Neural cell (in vitro differentiated cells): ENCODE measurements around the gene MBNL2. TPM values are rescaled to one million over a fixed set of nuclear protein-coding genes. Genes with fewer than 3 reads are reported as not detected.

Experiments
- H2AFZ ChIP-seq: fragments of 200-600, 300-800 bp; sonication (generic), shearing (Covaris generic); 2 replicates; pipeline ENCODE4 v1.6.0; 2014; ENCODE audit warnings: low read depth, mild to moderate bottlenecking, antibody characterized with exemption, low read length, moderate library complexity
- H3F3A ChIP-seq: fragments of 200-600 bp; shearing (Covaris generic); 2 replicates; pipeline ENCODE4 v1.6.1; 2016; ENCODE audit warnings: mild to moderate bottlenecking, moderate library complexity, mixed read lengths, antibody characterized with exemption, low read length; ENCODE audit not compliant: insufficient read depth, poor library complexity, severe bottlenecking
- H3K27ac ChIP-seq: fragments of 200-600, 300-800 bp; sonication (generic), shearing (Covaris generic); 2 replicates; pipeline ENCODE4 v1.5.1; 2014; ENCODE audit warnings: mild to moderate bottlenecking, low read length, moderate library complexity
- H3K27me3 ChIP-seq: fragments of 300-800, 200-600 bp; sonication (generic), shearing (Covaris generic); 2 replicates; pipeline ENCODE4 v1.6.0; 2014; ENCODE audit warnings: mild to moderate bottlenecking, low read depth, low read length, moderate library complexity; ENCODE audit not compliant: insufficient read depth
- H3K36me3 ChIP-seq: fragments of 300-800, 200-600 bp; sonication (generic), shearing (Covaris generic); 2 replicates; pipeline ENCODE4 v1.5.1; 2014; ENCODE audit warnings: mild to moderate bottlenecking, antibody characterized with exemption, low read length, moderate library complexity; ENCODE audit not compliant: insufficient read depth
- H3K4me2 ChIP-seq: fragments of 300-800, 200-600 bp; sonication (generic), shearing (Covaris generic); 2 replicates; pipeline ENCODE4 v1.6.0; 2014; ENCODE audit warnings: mild to moderate bottlenecking, low read length
- H3K4me3 ChIP-seq: fragments of 300-800, 200-600 bp; sonication (generic), shearing (Covaris generic); 2 replicates; pipeline ENCODE4 v1.5.1; 2014; ENCODE audit warnings: mild to moderate bottlenecking, low read length, moderate library complexity
- H3K79me2 ChIP-seq: fragments of 200-600 bp; shearing (Covaris generic); replicated peaks from 2 replicates; pipeline ENCODE4 v1.6.0; 2014; ENCODE audit warnings: mild to moderate bottlenecking, low read length, moderate library complexity; ENCODE audit not compliant: insufficient read depth
- H3K9ac ChIP-seq: fragments of 300-800, 200-600 bp; sonication (generic), shearing (Covaris generic); 2 replicates; pipeline ENCODE4 v1.6.1; 2016; ENCODE audit warnings: mild to moderate bottlenecking, low read length, mixed read lengths
- H3K9me2 ChIP-seq: fragments of 200-600 bp; shearing (Covaris generic); 2 replicates; pipeline ENCODE4 v1.6.1; 2016; ENCODE audit warnings: mild to moderate bottlenecking, low read length, mixed read lengths; ENCODE audit not compliant: insufficient read depth
- H3K9me3 ChIP-seq: fragments of 200-600, 300-800 bp; sonication (generic), shearing (Covaris generic); 2 replicates; pipeline ENCODE4 v1.6.1; 2016; ENCODE audit warnings: mild to moderate bottlenecking, mixed run types, low read length, moderate library complexity, mixed read lengths
- H4K20me1 ChIP-seq: fragments of 200-600 bp; shearing (Covaris generic); 2 replicates; pipeline ENCODE4 v1.6.1; 2016; ENCODE audit warnings: mild to moderate bottlenecking, mixed run types; ENCODE audit not compliant: insufficient read depth
- EP300 ChIP-seq: fragments of 450-650 bp; conservative IDR thresholded peaks from 2 replicates; pipeline ENCODE4 v1.6.1; 2014; ENCODE audit warnings: antibody characterized with exemption, mild to moderate bottlenecking, moderate library complexity; ENCODE audit not compliant: poor library complexity, severe bottlenecking
- EZH2 ChIP-seq: fragments of 200-600, 300-800 bp; shearing (Covaris generic), sonication (generic); IDR thresholded peaks from 2 replicates; pipeline ENCODE4 v1.6.1; 2014; ENCODE audit warnings: antibody characterized with exemption, low read length, borderline replicate concordance, mild to moderate bottlenecking; ENCODE audit not compliant: insufficient read depth, poor library complexity, severe bottlenecking
- MXI1 ChIP-seq: fragments of 450-650 bp; conservative IDR thresholded peaks from 2 replicates; pipeline ENCODE4 v1.6.1; 2014; ENCODE audit warnings: antibody characterized with exemption, mild to moderate bottlenecking; ENCODE audit not compliant: poor library complexity, severe bottlenecking
- POLR2AphosphoS5 ChIP-seq: IDR thresholded peaks from 2 replicates; pipeline ENCODE4 v1.6.1; 2012
- RAD21 ChIP-seq: fragments of 450-650 bp; conservative IDR thresholded peaks from 2 replicates; pipeline ENCODE4 v1.6.1; 2014; ENCODE audit warnings: antibody characterized with exemption, mild to moderate bottlenecking, moderate library complexity
- SMC3 ChIP-seq: fragments of 450-650 bp; conservative IDR thresholded peaks from 2 replicates; pipeline ENCODE4 v1.6.1; 2014; ENCODE audit warnings: antibody characterized with exemption, mild to moderate bottlenecking, moderate library complexity; ENCODE audit not compliant: poor library complexity
- TAF1 ChIP-seq: IDR thresholded peaks from 2 replicates; pipeline ENCODE4 v1.6.1; 2012; ENCODE audit warnings: low read depth
- polyA plus RNA-seq: library from polyadenylated mRNA; depleted of rRNA; stranded (reverse); fragments of >200 nt; gene quantifications from 2 replicates; pipeline ENCODE4 v1.2.3, GENCODE V29; 2014
- TF ChIP-seq, protein P1 (sequence below): fragments of 450-650 bp; IDR thresholded peaks from 2 replicates; pipeline ENCODE4 v1.5.1; 2014; ENCODE audit warnings: antibody characterized with exemption, mild to moderate bottlenecking, moderate library complexity; ENCODE audit not compliant: poor library complexity, severe bottlenecking
- TF ChIP-seq, protein P2 (sequence below): IDR thresholded peaks from 2 replicates; pipeline ENCODE4 v1.6.1; 2012; ENCODE audit warnings: borderline replicate concordance

MBNL2 gene
- polyA plus RNA-seq, 1 donor from 2014 or later = 4.3 TPM

DNA sequence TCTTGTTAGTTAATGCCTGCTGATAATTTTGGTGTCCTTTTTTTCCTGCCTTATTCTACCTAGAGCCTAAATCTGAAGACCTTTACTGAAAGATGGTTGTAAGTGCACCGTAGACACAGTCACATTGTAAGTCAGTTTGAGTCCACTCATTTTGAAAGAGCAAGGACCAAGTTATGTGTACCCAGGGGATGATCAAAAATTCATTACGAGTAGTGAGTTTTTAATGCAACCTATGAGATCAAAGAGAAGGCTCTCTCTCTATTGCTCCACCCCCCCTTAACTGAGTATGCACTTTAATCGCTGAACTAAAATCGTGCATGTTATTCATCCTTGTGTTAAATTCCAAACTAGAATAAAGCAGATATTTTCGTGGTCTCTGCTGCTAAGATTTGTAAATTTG, 213.7 kb downstream of the MBNL2 start:
- H3K4me2 ChIP-seq = peak overlapping the region; percentile 64
- H3K36me3 ChIP-seq = no peaks in the 10 kb centered on the region
- H3K9me2 ChIP-seq = no peaks in the 10 kb centered on the region
- H3F3A ChIP-seq = no peaks in the 10 kb centered on the region
- H3K27ac ChIP-seq = no peak overlapping the region
- peak overlapping the region; percentile 81 for H3K4me3 ChIP-seq
- H2AFZ ChIP-seq = no peak overlapping the region
- H3K9me3 ChIP-seq = no peaks in the 10 kb centered on the region
- no peak overlapping the region for H3K9ac ChIP-seq
- H3K27me3 ChIP-seq = no peaks in the 10 kb centered on the region
- no peak for TF ChIP-seq RAD21
- TF ChIP-seq, protein P1, sequence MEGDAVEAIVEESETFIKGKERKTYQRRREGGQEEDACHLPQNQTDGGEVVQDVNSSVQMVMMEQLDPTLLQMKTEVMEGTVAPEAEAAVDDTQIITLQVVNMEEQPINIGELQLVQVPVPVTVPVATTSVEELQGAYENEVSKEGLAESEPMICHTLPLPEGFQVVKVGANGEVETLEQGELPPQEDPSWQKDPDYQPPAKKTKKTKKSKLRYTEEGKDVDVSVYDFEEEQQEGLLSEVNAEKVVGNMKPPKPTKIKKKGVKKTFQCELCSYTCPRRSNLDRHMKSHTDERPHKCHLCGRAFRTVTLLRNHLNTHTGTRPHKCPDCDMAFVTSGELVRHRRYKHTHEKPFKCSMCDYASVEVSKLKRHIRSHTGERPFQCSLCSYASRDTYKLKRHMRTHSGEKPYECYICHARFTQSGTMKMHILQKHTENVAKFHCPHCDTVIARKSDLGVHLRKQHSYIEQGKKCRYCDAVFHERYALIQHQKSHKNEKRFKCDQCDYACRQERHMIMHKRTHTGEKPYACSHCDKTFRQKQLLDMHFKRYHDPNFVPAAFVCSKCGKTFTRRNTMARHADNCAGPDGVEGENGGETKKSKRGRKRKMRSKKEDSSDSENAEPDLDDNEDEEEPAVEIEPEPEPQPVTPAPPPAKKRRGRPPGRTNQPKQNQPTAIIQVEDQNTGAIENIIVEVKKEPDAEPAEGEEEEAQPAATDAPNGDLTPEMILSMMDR = no peak
- no peak for TF ChIP-seq SMC3
- no peaks in the 10 kb centered on the region for H4K20me1 ChIP-seq
- H3K79me2 ChIP-seq = peaks cover 60% of the 10 kb centered on the region

DNA sequence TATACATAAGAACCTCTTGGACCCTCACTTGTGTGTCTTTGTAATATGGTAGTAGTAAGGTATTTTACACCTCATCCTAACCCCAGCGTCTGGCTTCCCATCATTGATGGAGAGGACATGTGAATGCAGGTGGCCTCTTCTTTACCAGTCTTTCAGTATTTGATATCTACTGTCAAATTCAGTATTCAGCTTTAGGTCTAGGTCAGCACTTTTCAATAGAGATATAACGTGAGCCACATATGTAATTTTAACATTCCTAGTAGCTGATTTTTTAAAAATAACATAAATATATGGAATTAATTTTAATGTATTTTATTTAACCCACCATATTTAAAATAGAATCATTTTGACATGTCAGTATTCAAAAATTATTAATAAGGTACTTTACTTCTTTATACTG, 214.7 kb downstream of the MBNL2 start:
- H3K4me3 ChIP-seq = peak overlapping the region; percentile 81
- peak overlapping the region; percentile 64 for H3K4me2 ChIP-seq
- no peaks in the 10 kb centered on the region for H4K20me1 ChIP-seq
- H3K79me2 ChIP-seq = peaks cover 57% of the 10 kb centered on the region
- no peak for TF ChIP-seq SMC3
- TF ChIP-seq, protein P2, sequence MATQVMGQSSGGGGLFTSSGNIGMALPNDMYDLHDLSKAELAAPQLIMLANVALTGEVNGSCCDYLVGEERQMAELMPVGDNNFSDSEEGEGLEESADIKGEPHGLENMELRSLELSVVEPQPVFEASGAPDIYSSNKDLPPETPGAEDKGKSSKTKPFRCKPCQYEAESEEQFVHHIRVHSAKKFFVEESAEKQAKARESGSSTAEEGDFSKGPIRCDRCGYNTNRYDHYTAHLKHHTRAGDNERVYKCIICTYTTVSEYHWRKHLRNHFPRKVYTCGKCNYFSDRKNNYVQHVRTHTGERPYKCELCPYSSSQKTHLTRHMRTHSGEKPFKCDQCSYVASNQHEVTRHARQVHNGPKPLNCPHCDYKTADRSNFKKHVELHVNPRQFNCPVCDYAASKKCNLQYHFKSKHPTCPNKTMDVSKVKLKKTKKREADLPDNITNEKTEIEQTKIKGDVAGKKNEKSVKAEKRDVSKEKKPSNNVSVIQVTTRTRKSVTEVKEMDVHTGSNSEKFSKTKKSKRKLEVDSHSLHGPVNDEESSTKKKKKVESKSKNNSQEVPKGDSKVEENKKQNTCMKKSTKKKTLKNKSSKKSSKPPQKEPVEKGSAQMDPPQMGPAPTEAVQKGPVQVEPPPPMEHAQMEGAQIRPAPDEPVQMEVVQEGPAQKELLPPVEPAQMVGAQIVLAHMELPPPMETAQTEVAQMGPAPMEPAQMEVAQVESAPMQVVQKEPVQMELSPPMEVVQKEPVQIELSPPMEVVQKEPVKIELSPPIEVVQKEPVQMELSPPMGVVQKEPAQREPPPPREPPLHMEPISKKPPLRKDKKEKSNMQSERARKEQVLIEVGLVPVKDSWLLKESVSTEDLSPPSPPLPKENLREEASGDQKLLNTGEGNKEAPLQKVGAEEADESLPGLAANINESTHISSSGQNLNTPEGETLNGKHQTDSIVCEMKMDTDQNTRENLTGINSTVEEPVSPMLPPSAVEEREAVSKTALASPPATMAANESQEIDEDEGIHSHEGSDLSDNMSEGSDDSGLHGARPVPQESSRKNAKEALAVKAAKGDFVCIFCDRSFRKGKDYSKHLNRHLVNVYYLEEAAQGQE = no peak
- no peak for TF ChIP-seq RAD21
- TF ChIP-seq MXI1 = no peak
- TF ChIP-seq POLR2AphosphoS5 = no peak
- no peak for TF ChIP-seq TAF1
- TF ChIP-seq, protein P1 = no peak
- TF ChIP-seq EP300 = no peak
- no peak for TF ChIP-seq EZH2
- no peak overlapping the region for H2AFZ ChIP-seq
- no peaks in the 10 kb centered on the region for H3K9me2 ChIP-seq
- no peaks in the 10 kb centered on the region for H3K36me3 ChIP-seq
- H3K27me3 ChIP-seq = no peaks in the 10 kb centered on the region
- H3K27ac ChIP-seq = no peak overlapping the region
- H3K9ac ChIP-seq = no peak overlapping the region
- no peaks in the 10 kb centered on the region for H3K9me3 ChIP-seq
- no peaks in the 10 kb centered on the region for H3F3A ChIP-seq
